Astrocyte of the hippocampus (primary cell): Measurements from ENCODE around the gene RICTOR.
"Not testable (repeated sequence)": the region's sequence is repeated elsewhere in the genome, so short reads cannot be mapped to it uniquely, and the experiment has no call there.

Experiments used
- DNase-seq: peaks from one replicate; pipeline ENCODE4 v3.0.0; 2011; ENCODE audit warnings: low read depth, low spot score

Gene RICTOR

DNA sequence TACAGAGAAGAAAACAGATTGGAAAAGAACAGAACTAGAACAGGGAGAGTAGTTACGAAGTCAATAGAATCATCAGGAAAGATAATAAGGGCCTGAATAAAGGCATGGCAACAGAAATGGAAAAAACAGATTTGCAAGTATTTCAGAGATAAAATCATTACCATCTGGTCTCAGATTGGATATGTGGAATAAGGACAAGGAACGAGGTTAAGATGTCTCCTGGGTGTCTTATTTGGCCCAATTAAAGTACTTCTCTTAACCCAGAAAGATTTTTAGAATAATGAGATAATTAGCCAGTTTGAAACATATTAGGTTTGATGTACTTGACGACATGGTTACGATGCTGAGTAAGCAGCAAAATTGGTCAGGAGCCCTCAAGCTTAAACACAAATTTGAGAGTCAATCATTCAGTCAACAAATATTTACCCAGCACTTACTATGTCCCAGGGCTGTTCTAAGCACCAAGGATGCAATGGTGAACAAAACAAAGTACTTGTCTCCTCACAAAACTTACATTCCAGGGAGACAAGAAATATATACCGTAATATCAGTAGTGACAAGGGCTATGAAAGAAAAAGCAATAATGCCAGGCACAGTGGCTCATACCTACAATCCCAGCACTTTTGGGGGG lies 18.3 kb downstream of the RICTOR start:
- DNase-seq, result no peak

DNA sequence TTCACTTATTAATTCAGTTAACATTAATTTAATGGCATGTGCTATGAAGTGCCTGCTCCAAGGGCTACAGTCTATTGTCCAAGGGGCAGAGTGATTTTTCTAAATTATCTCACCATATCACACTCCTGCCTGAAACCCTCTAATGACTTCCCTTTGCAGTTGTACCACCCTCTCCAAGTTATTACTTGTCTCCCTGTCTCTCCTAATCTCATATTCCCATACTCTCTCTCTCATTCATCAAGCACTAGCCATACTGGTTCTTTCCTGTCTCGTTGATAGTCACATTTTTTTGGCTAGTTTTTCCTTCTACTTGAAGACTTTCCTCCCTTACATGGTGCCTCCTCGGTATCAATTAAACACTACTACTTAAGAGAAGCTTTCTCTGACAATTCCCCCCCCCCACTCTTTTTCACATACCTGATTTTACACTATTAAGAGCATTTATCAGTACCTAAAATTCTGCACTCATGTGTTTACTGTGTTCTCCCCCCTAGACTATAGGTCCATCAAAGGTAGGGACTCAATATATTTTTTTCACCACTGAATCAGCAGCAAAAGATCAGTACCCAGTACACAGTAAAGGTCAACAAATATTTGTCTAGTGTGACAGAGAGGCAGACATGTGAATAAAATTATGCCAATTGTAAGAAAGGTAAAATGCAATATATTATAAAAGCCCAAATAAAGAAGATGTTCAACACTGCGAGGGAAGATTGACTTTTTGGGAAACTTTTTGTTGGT lies 19.0 kb downstream of the RICTOR start:
- no peak for DNase-seq

DNA sequence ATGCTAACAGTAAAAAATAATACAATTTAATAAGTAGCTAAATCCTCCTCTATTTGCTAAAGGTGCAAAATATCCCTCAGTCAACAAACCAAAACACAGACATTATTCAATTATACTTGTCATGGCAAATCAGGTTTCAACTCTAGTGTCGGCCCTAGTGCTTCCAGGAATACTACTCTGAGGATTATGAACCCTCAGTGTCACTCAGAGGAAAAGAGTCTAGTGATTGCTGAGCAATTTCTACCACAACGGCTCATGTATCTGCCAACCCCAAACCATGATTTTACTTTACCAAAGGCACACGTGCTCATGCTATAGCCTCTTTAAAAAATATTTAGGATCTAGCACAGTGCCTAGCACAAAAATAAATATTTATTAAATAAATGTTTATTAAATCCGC lies 21.0 kb downstream of the RICTOR start:
- DNase-seq, result no peak

DNA sequence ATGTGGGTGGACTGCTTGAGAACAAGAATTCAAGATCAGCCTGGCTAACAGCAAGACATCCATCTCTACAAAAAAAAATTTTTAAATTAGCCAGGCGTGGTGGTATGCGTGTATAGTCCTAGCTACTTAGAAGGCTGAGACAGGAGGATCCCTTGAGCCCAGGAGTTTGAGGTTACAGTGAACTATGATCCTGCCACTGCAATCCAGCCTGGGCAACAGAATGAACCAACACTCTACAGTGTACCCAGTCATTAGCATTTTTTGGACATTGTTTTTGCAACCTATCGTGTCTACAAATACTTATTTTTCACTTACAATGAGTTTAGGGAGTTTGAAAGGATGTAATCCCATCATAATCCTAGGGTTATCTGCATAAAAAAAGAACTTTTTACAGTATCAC lies 22.1 kb downstream of the RICTOR start:
- DNase-seq, result no peak

DNA sequence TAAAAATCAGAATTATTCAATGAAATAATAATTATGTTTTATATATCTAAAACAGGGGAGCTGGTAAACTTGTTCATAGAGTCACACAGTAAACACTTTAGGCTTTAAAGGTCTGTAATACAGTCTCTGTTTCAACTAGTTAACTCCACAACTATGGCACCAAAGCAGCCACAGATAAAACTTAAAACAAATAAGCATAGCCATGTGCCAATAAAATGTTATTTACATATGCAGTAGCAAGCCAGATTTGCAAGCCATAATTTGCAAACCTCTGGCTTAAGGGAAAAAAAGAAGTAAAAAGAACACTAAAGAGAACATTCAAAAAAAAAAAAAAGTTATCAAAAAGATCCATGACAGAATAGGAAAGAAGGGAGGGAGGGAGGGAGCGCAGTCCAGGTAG lies 24.9 kb downstream of the RICTOR start:
- no peak for DNase-seq

DNA sequence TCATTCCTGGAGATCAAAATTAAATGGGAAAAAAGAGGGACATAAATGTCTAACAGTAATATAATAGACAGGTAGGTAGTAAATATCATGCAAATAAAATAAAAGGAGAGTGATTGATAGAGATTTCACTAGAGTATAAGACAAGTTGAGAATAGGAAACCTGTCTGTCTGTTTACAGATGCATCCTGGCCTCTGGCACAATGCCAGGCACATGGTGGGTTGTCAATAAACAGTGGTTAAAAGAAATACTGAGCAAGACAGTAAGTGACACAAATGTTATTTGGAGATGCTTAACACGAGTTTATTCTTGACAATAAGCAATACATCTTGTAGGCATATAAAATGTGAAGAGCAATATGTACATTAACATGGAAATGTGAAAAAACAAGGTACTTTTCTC lies 33.3 kb downstream of the RICTOR start:
- DNase-seq, result no peak

DNA sequence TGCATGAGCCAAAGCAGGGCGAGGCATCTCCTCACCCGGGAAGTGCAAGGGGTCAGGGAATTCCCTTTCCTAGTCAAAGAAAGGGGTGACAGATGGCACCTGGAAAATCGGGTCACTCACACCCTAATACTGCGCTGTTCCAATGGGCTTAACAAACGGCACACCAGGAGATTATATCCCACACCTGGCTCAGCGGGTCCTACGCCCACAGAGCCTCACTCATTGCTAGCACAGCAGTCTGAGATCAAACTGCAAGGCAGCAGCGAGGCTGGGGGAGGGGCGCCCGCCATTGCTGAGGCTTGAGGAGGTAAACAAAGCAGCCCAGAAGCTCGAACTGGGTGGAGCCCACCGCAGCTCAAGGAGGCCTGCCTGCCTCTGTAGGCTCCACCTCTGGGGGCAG lies 39.7 kb downstream of the RICTOR start:
- DNase-seq, result not testable (repeated sequence)

DNA sequence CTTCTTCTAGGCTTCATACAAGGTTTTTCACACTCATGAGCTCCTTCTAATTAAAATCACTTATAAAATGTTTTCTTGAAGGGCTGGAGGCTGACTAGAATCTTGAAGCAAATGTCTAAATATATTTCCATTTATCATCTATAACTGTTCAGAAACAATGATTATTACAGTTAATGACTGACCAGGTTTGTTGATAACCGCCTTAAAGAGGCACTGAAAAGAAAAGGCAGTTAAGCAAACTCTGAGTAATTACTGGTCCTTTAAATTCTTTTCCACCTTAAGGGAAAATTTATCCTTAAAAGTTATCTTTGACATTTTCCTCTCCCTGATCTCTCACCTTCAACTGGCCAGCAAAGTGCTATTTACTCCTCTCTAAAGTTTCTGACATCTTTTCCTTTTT lies 43.2 kb downstream of the RICTOR start:
- DNase-seq, result no peak

DNA sequence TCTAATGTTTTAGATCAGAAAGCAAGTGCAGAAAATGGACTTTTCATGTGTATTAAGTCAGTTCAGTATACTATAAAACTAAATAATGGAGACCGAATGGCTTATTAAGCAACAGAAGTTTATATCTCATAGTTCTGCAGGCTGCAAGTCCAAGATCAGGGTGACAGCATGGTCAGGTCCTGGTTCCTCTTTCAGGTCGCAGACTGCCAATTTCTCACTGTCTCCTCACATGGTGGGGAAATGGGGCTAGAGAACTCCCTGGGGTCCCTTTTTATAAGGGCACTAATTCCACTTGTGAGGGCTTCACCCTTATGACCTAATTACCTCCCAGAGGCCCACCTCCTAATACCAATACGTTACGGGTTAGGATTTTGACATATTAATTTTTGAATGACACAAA lies 48.7 kb downstream of the RICTOR start:
- no peak for DNase-seq

DNA sequence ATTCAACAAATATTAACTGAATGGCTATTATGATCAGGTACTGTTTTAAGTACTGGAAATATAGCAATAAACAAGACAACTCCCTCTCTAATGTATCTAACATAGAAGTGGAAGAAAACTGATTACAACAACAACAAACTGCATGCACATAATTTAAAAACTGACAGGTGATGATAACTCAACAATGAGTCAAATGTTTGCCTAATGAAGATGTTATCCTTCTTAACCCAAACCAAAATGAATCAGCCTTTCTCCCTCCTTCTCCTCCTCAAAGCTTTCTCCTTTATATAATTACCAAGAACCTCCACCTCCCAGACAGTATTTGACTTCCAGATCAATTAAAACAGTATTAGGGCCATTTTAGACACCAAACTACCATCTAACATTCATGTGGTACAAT lies 49.3 kb downstream of the RICTOR start:
- no peak for DNase-seq

DNA sequence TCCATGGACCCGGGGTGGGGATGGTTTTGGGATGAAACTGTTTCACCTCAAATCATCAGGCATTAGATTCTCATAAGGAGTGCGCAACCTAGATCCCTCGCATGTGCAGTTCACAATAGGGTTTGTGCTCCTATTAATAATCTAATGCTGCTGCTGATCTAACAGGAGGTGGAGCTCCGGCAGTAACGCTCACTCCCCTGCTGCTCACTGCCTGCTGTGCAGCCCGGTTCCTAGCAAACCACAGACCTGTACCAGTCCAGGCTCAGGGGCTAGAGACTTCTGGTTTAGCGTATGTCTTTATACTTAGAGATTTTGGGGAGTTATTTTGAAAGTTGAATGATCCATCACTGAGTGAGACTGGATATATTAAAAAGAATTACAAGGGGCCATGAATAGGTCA lies 50.2 kb downstream of the RICTOR start:
- DNase-seq, result no peak

DNA sequence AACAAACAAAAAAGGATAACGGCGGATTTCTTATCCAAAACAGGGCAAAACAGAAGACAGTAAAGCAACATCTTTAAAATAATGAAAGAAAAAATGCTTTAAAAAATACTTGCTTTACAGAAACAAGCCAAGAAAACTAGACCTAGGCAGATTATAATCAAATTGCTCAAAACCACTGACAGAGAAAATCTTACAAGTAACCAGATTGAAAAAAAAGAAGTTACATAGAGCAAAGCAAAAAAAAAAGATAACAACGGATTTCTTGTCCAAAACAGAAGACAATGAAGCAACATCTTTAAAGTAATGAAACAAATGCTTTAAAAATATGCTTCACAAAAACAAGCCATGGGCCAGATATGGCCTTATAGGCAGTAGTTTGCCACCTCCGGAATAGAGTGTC lies 51.1 kb downstream of the RICTOR start:
- DNase-seq, result no peak

DNA sequence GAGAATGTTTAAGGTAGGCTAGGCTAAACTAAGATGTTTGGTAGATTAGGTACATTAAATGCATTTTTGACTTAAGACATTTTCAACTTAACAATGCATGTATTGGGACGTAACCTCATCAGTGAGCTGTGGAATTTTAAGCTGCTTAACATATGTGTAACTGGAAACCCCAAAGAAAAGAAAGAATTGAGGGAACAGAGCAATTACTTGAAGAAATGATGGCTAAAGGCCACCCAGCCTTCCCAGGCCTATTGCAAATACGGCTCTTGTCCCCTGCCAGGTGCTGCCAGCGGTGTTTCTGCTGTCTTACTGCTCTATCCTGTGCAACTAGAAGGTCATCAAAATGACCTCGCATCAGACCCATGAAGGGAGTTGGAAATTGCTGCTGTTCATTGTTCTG lies 52.0 kb downstream of the RICTOR start:
- no peak for DNase-seq

DNA sequence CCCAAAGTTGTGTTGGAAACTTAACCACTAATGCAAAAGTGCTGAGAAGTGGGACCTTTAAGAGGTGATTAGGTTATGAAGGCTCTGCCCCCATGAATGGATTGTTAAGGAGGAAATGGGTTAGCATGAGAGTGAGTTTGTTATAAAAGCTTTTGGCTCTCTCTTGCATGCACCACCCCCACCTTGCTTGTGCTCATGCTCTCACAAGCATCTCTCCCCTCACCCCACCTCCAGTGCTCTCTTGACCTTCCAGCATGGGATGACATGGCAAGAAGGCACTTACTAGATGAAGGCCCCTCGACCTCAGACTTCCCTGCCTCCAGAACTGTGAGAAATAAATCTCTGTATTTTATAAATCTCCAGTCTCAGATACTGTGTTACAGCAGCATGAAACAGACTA lies 52.8 kb downstream of the RICTOR start:
- no peak for DNase-seq

DNA sequence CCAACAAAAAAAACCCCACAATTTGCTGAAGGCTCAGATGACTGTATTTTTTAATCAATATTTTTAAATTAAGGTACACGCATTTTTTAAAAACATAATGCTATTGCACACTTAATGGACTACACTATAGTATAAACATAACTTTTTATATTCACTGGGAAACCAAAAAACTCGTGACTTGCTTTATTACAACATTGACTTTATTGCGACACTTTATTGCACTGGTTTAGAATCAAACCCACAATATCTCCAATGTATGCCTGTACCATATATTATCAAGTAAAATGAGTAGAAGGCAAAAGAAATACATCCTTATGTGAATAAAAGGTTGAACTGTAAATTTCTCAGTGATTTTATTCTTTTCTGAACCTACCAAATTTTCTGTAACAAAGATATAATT lies 53.7 kb downstream of the RICTOR start:
- DNase-seq, result no peak

DNA sequence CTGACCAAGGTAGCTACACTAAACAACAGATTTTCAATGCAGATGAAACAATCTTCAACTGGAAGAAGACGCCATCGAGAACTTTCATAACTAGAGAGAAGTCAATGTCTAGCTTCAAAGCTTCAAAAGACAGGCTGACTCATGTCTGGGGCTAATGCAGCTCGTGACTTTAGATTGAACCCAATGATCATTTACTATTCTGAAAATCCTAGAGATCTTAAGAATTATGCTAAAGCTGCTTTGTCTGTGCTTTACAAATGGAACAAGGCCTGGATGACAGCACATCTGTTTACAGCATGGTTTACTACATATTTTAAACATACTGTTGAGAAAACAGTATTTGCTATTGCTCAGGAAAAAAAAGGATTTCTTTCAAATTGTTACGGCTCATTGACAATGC lies 54.9 kb downstream of the RICTOR start:
- DNase-seq, result no peak

DNA sequence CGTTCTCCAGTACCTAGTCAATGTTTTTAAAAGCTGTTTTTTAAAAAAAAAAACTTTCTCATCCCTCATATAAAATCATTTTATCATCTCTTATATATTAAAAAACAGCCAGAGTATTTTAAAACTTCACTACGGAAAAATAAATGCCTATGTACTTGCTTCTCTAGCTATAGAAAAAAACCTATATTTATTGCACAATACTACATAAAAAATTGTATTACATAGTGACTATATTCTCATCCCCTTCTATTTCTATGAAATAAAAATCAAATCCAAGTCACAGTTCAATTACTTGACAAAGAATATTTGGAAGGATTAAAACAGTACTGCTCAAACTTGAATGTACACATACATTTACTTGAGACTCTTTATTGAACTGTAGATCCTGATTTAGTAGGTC lies 56.7 kb downstream of the RICTOR start:
- DNase-seq, result no peak

DNA sequence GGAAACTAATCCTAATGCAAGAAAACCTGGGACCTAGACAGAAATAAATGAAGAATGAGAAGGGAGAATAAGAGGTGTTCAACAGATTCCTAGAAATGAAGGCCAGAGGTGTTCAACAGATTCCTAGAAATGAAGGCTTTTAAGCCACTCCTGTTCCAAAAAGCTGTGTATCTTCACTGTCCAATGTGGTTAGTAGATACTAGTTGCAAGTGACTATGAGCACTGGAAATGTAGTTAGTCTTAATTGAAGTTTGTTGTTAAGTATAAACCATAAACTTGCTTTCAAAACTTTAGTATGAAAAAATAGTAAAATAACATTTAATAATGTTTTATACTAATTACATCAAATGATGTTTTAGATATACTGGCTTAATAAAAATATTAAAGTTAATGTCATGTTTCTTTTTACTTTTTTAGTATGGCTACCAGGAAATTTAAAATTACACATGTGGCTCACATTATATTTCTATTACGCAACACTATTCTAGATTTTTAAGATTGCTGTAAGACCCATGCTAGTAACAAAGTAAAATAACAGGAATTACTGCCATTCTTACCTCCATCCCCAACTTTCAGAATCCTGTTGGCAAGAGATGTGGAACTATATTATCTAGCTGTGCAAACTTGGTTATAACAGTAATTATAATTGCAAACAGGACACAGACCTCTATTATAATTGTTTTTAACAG lies 57.5 kb downstream of the RICTOR start:
- no peak for DNase-seq

DNA sequence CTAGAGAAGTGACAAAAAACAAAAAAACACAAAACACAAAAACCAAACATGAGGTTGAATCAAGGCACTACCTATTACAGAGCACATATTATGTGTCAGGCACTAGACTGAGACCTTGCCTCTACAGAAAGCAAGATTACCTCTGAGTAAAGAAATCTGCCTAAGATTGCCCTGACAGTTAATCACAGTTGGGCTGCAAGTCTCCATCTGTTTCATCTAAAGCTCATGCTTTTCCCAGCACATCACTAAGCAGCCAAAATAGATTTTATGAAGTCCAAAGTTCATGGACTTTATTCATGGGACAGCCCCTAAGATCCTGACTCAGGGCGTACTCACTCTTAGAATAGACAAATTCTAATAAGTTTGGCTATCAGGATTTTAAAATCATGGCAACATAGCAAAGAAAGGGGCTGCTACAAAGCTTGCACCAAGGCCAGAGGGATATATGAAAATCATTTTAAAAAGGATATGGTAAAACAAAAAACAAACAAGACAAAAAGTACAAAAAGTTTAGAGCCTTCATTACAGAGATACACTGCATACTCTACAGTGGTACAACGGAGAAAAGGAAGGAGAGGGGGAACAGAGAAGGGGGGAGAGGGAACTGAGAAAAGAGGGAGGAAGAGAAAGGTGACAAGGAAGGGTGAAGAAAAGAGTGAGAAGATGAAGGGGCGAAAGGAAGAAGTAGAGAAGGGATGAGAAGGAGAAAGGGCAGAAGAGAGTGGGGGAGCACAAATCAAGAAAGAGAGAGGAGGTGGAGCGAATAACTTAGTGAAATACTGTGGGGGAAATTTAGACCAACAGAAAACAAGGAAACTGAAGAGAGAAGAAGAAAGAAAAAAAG lies 58.2 kb downstream of the RICTOR start:
- peak; percentile 52 for DNase-seq

DNA sequence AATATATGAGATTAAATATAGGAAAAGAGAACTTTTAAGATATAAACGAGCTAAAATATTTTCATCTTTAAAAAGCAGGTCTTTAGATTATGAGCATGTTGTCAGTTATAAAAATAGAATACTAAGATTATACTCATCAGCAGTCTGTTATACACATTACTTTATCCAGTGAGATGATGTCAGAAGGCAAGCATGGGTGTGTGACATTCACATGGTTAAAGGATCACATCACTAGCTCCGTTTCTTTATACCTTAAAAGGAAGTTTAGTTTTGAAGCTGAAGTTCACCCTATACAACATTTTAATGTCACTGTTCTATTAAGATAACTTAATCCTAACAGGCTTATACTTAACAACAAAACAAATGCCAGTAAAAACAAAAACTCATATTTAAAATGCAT lies 59.6 kb downstream of the RICTOR start:
- peak; percentile 80 for DNase-seq

DNA sequence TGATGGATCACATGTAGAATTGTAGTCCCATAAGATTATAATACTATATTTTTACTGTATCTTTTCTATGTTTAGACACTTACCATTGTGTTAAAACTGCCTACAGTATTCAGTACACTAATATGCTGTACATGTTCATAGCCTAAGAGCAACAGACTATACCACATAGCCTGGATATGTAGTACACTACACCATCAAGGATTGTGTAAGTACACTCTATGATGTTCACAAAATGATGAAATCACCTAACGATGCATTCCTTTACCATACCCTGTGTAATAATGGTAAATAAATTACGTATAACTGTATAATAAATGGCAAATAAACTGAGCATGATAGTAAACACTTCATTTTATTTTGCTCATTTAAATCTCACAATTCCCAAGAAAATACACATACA lies 60.3 kb downstream of the RICTOR start:
- no peak for DNase-seq

DNA sequence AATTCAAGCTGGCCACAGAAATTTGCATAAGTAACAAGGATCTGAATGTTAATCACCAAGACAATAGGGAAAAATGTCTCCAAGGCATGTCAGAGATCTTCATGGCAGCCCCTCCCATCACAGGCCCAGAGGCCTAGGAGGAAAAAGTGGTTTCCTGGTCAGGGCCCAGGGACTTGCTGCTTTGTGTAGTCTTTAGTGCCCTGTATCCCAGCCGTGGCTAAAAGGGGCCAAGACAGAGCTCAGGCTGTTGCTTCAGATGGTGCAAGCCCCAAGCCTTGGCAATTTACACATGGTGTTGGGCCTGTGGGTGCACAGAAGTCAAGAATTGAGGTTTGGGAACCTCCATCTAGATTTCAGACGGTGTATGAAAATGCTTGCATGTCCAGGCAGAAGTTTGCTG lies 63.2 kb downstream of the RICTOR start:
- DNase-seq, result not testable (repeated sequence)
